Gastrocnemius medialis (tissue), 4 donors: Measurements from ENCODE around the gene EPSTI1.
"Not testable (repeated sequence)": the region's sequence is repeated elsewhere in the genome, so short reads cannot be mapped to it uniquely, and the experiment has no call there.

Source experiments
- POLR2A ChIP-seq, 2 donors: fragments of 450-650 bp; IDR thresholded peaks; one replicate each; pipeline ENCODE4 v1.6.1; 2017; ENCODE audit warnings: antibody characterized with exemption in 2 of 2, mild to moderate bottlenecking in 2 of 2, moderate library complexity in 2 of 2
- TF ChIP-seq, protein P1 (sequence below), 5 experiments: fragments of 450-650 bp in 3 of 5; fragments of 200-600 bp in 2 of 5; sonication (generic) in 2 of 5; IDR thresholded peaks in 4 of 5; conservative IDR thresholded peaks in 1 of 5; 1 replicate in 4 of 5; 2 replicates in 1 of 5; pipeline ENCODE4 v1.5.1; 2016 to 2019; ENCODE audit warnings: antibody characterized with exemption in 5 of 5, mild to moderate bottlenecking in 3 of 5, moderate library complexity in 3 of 5

DNA sequence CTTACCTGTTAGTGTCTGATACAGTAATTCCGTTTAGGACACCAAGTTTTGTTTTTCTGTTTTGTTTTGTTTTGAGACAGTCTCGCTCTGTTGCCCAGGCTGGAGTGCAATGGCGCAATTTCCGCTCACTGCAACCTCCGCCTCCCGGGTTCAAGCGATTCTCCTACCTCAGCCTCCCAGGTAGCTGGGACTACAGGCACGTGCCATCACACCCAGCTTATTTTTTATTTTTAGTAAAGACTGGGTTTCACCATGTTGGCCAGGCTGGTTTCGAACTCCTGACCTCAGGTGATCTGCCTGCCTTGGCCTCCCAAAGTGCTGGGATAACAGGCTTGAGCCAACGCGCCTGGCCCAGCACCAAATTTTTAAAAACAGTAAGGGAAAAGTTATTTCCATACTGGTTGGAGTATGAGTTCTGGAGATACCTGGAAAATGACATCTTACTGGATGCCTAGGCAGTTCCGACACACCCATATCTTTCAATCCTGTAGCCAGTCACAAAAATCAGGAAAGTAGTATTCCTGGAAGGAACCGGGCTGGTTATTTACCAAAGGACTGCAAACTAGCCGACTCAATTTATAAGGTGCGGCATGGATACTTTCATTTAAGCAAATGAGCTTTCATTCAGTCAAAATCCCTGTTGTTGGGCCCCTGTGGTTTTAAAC, 676 bp downstream of the EPSTI1 start:
- TF ChIP-seq POLR2A (IDR thresholded peaks at IDR 0.05): not testable (repeated sequence)
- TF ChIP-seq, protein P1, sequence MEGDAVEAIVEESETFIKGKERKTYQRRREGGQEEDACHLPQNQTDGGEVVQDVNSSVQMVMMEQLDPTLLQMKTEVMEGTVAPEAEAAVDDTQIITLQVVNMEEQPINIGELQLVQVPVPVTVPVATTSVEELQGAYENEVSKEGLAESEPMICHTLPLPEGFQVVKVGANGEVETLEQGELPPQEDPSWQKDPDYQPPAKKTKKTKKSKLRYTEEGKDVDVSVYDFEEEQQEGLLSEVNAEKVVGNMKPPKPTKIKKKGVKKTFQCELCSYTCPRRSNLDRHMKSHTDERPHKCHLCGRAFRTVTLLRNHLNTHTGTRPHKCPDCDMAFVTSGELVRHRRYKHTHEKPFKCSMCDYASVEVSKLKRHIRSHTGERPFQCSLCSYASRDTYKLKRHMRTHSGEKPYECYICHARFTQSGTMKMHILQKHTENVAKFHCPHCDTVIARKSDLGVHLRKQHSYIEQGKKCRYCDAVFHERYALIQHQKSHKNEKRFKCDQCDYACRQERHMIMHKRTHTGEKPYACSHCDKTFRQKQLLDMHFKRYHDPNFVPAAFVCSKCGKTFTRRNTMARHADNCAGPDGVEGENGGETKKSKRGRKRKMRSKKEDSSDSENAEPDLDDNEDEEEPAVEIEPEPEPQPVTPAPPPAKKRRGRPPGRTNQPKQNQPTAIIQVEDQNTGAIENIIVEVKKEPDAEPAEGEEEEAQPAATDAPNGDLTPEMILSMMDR (IDR thresholded peaks at IDR 0.05 in 4 of 5, conservative IDR thresholded peaks at IDR 0.05 in 1 of 5): not testable (repeated sequence)
